ENCODE results near the gene CRNN.

CRNN gene

GRCh38 chr1:152413909-152414308, at the start of gene CRNN:
Gene CRNN (minus strand): TSS chr1:152414263. CDS start chr1:152412233, 2,030 bp downstream.
- Mint-ChIP-seq H3K4me1 (no peaks in the 10 kb centered on the region), H3K4me3 (no peak within 1 kb of the TSS), H3K27ac (no peak within 1 kb of the TSS), H3K9me3 (no peaks in the 10 kb centered on the region), H3K36me3 (no peaks in the 10 kb centered on the region), H3K27me3 (peaks cover 35 to 42% of the 10 kb centered on the region in 2 donors)
- DNase-seq (no peak), ATAC-seq (replicated peaks) (no peak)

- Mint-ChIP-seq H3K27me3 (peaks cover 7 to 8% of the 10 kb centered on the region in 2 donors), H3K4me1 (peaks cover 20 to 29% of the 10 kb centered on the region in 2 donors), H3K4me3 (no peak overlapping the region)
These were observed 48.6 kb upstream of the CRNN start for GRCh38 chr1:152462636-152463035.

GRCh38 chr1:152461544-152461943, 47.5 kb upstream of the CRNN start:
- no peaks in the 10 kb centered on the region for H3K36me3 Mint-ChIP-seq
- peaks cover 0 to 1% of the 10 kb centered on the region in 2 donors for H3K9me3 Mint-ChIP-seq
- H3K4me3 Mint-ChIP-seq, result peak overlapping the region in 1 of 2 donors; percentile 25
- H3K27me3 Mint-ChIP-seq, result peaks cover 0 to 10% of the 10 kb centered on the region in 2 donors
- H3K27ac Mint-ChIP-seq, result no peak overlapping the region
- peaks cover 20 to 29% of the 10 kb centered on the region in 2 donors for H3K4me1 Mint-ChIP-seq
- ATAC-seq (replicated peaks), result no peak
- no peak for DNase-seq

More at GRCh38 chr1:152462636-152463035, 48.6 kb upstream of the CRNN start:
- peaks cover 0 to 2% of the 10 kb centered on the region in 2 donors for H3K36me3 Mint-ChIP-seq
- no peak for ATAC-seq (replicated peaks)
- H3K27ac Mint-ChIP-seq, result no peak overlapping the region
- no peak for DNase-seq
- peaks cover 3 to 6% of the 10 kb centered on the region in 2 donors for H3K9me3 Mint-ChIP-seq

DNA sequence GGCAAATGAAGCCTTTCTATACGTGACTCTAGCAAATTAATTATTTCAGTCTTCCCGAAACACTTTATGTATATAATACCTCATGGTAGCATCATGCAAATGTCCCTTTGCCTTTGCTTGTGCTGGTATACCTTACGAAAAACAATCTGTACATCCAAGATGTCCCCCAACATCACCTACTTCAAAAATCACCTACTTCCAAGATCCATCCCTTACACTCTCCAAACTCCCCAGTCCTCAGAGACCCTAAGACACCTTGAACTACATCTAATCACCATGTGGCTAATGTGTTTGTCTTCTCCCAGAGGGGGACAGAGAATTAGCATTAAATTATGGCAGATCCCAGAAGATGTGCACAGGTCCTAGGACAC, 46.5 kb upstream of the CRNN start:
- Mint-ChIP-seq H3K4me3 (peak overlapping the region in 1 of 2 donors; percentile 67), H3K27me3 (peaks cover 0 to 10% of the 10 kb centered on the region in 2 donors), H3K9me3 (peaks cover 0 to 1% of the 10 kb centered on the region in 2 donors), H3K27ac (peak overlapping the region; percentile 62), H3K4me1 (peaks cover 20 to 29% of the 10 kb centered on the region in 2 donors), H3K36me3 (no peaks in the 10 kb centered on the region)
- DNase-seq (no peak), ATAC-seq (replicated peaks) (no peak)

DNA sequence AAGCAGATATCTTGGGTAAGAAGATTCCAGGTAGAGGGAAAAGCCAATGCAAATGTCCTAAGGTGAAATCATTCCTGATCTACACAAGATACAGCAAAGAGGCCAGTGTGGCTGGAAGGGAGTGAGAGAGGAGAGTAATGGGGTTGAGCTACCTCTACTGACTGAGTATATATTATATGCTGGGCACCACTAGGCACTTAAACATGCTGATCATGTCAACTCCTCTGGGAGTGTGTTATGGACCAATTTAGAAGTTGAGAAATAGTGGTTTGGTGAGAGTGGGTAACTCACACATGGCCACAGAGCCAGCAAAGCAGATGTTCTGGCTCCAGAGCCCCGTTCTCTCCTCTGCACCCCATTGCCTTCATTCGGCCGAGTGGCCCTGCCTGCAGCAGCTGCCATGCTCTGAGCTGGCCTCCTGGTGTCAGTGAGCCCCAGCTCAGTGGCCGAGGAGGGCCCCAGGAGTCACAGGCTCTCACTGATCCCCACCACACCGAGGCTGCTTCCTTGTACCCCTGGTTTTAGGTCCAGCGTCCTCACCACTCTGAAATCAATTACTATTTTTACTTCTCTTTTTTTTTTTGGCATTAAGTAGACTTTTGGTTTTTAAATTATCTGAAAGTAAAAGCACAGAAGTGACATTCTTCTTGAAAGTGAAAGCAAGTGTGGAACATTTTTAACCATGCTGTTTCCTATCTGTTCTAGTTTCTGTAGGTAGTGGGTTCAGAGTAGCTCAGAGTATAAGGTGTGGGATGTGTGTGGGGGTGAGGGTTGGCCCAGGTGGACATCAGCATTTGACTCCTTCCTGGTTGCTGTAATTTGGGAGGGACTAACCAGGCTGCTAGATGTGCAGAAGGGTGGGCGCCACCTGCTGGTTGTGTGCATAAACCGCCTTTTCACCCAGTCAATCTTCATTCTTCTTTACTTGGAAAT, 45.8 kb upstream of the CRNN start:
- DNase-seq (peak; percentile 69), ATAC-seq (replicated peaks) (peak; percentile 96)
- Mint-ChIP-seq H3K4me3 (peak overlapping the region; percentile 67 to 80), H3K27me3 (peaks cover 0 to 10% of the 10 kb centered on the region in 2 donors), H3K4me1 (peaks cover 20 to 29% of the 10 kb centered on the region in 2 donors), H3K27ac (peak overlapping the region; percentile 83), H3K36me3 (no peaks in the 10 kb centered on the region), H3K9me3 (peaks cover 0 to 1% of the 10 kb centered on the region in 2 donors)

DNA sequence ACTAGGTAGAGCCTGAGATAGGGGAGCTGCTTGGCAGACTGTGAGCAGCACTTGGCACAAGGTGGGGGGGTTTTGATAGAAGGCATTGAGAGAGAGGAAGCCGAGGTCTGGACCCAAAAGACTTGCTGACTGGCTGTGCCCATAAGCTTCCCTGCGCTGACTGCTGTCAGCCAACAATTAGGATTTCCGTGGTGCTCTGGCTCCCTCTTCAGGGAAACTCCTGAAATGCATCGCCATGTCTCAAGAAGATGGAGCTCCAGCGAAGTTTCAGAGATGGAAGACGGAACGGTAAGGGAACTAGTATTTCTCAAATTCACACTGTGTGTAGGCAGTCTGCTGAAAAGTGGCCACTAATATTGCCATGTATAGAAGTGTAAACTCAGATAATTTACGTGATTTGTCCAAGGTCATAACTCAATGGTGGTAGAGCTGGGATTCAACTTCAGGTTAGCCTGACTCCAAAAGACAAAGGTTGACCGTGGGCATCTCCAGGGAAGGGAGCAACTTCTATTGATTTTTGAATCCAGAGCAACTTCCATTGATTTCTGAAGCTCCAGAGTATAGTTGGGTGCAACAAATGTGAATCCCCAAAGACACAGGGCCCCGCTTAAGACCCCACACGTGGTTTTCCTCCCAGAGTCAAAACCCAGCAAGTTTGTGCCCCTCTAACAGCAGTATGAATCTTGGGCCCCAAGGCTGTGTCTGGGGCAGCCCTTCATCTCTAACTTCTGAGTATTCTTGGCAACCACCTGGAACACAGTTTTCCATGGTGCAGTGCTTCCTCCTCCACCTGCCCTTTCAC, 44.5 kb upstream of the CRNN start:
- H3K36me3 Mint-ChIP-seq, result no peaks in the 10 kb centered on the region
- DNase-seq (peak; percentile 74), ATAC-seq (replicated peaks) (peak; percentile 36 to 44)
- H3K27ac Mint-ChIP-seq, result no peak overlapping the region
- peaks cover 0 to 10% of the 10 kb centered on the region in 2 donors for H3K27me3 Mint-ChIP-seq
- peaks cover 20 to 29% of the 10 kb centered on the region in 2 donors for H3K4me1 Mint-ChIP-seq
- peaks cover 0 to 1% of the 10 kb centered on the region in 2 donors for H3K9me3 Mint-ChIP-seq
- no peak overlapping the region for H3K4me3 Mint-ChIP-seq

- peaks cover 0 to 1% of the 10 kb centered on the region in 2 donors for H3K9me3 Mint-ChIP-seq
- no peak overlapping the region for H3K4me3 Mint-ChIP-seq
- H3K36me3 Mint-ChIP-seq, result no peaks in the 10 kb centered on the region
- ATAC-seq (replicated peaks), result no peak
- H3K27ac Mint-ChIP-seq, result no peak overlapping the region
- H3K4me1 Mint-ChIP-seq, result peaks cover 20 to 29% of the 10 kb centered on the region in 2 donors
- H3K27me3 Mint-ChIP-seq, result peaks cover 0 to 10% of the 10 kb centered on the region in 2 donors
- no peak for DNase-seq
These were observed 43.5 kb upstream of the CRNN start for GRCh38 chr1:152457561-152457960.

DNA sequence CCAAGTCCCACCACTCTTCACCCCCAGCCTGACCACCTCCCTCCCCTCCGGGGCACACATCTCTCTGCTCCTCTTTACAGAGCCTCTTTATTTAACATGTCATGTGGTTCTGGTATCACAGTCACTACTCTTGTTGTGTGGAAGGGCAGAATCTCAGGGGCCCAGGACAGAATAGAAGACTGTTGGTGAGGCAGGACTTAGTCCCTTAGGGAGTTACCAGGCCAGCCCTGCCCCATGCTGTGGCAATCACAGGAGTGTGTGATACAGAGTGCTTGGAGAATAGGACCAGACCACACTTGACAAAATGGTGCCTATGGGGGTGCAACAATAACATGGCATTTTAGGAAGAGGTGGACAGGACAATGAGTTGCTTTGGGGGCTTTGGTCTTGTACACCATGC, 43.0 kb upstream of the CRNN start:
- H3K4me1 Mint-ChIP-seq, result peaks cover 20 to 29% of the 10 kb centered on the region in 2 donors
- no peak for ATAC-seq (replicated peaks)

DNA sequence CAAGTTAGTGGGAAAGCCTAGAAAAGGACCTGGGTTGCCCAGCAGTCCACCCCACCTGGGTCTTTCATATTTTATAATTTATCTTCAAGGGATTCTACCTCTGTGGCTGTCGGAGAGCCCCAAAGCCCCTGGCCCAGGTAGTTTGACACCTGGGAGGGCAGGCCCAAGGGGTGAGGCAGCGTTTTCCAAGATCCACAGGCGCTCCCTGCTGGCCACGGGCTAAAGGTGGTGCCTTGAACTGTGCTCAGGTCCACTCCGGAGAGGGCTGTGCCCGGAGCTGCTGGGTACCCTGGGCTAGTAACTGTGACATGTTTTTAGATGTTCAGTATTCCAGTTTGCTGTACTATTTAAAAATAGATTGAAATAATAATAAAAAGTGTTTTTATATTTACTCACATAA, 37.2 kb upstream of the CRNN start:
- Mint-ChIP-seq H3K36me3 (no peaks in the 10 kb centered on the region), H3K27me3 (no peaks in the 10 kb centered on the region)

More for the DNA sequence above, 43.0 kb upstream of the CRNN start:
- Mint-ChIP-seq H3K9me3 (peaks cover 0 to 1% of the 10 kb centered on the region in 2 donors), H3K36me3 (no peaks in the 10 kb centered on the region), H3K27ac (no peak overlapping the region), H3K4me3 (no peak overlapping the region), H3K27me3 (peaks cover 0 to 10% of the 10 kb centered on the region in 2 donors)
- DNase-seq, result no peak

GRCh38 chr1:152449661-152450060, 35.6 kb upstream of the CRNN start:
- peaks cover 0 to 1% of the 10 kb centered on the region in 2 donors for H3K27me3 Mint-ChIP-seq
- no peak overlapping the region for H3K4me3 Mint-ChIP-seq
- no peaks in the 10 kb centered on the region for H3K9me3 Mint-ChIP-seq
- ATAC-seq (replicated peaks) (no peak), DNase-seq (no peak)
- no peaks in the 10 kb centered on the region for H3K4me1 Mint-ChIP-seq
- H3K27ac Mint-ChIP-seq, result no peak overlapping the region
- H3K36me3 Mint-ChIP-seq, result no peaks in the 10 kb centered on the region

More for the DNA sequence above, 37.2 kb upstream of the CRNN start:
- no peak overlapping the region for H3K4me3 Mint-ChIP-seq
- no peak for ATAC-seq (replicated peaks)
- H3K27ac Mint-ChIP-seq, result no peak overlapping the region
- DNase-seq, result no peak
- no peaks in the 10 kb centered on the region for H3K9me3 Mint-ChIP-seq
- H3K4me1 Mint-ChIP-seq, result no peaks in the 10 kb centered on the region

DNA sequence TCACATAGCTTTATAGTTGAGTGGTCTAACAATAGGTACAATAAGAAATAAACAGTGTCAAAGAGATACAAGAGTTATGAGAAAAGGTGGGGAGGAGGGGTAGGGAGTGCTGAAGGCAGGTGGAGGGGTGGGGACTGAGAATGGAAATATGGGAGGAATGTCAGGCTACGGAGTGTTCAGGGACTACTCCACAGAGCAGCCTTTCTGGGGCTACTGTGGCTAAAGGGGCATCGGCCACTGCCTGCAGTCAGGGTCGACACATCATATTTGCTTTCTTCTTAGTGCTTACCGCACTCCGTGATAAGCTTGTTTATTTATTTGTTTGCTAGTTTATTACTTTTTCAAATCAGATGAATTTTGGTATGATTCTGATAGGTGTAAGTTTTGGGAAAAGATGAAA, 34.4 kb upstream of the CRNN start:
- Mint-ChIP-seq H3K4me1 (no peaks in the 10 kb centered on the region), H3K9me3 (no peaks in the 10 kb centered on the region), H3K4me3 (no peak overlapping the region), H3K36me3 (no peaks in the 10 kb centered on the region), H3K27me3 (peaks cover 0 to 7% of the 10 kb centered on the region in 2 donors), H3K27ac (no peak overlapping the region)
- DNase-seq, result no peak
- ATAC-seq (replicated peaks), result no peak

DNA sequence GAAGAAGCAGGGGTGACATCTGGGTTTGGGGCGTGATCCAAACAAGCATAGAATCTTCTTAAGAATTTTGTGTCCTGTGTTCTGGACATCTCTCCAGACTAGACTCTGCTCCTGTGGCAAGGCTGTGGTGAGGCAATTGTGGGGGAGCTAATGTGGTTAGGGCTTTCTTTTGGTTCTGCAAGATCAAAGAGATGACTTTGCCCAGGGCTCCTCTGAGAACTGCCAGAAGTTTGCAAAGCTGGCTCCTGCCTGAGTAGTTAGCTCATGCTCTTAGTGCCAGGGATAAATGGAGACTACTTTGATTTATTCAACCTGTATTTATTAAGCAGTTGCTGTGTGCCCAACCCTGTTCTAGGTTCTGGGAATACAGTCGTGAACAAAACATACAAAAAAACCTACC, 34.0 kb upstream of the CRNN start:
- peaks cover 0 to 7% of the 10 kb centered on the region in 2 donors for H3K27me3 Mint-ChIP-seq
- no peak overlapping the region for H3K4me3 Mint-ChIP-seq
- ATAC-seq (replicated peaks) (no peak), DNase-seq (no peak)
- no peaks in the 10 kb centered on the region for H3K36me3 Mint-ChIP-seq
- no peaks in the 10 kb centered on the region for H3K4me1 Mint-ChIP-seq
- no peak overlapping the region for H3K27ac Mint-ChIP-seq
- no peaks in the 10 kb centered on the region for H3K9me3 Mint-ChIP-seq

- Mint-ChIP-seq H3K4me1 (no peaks in the 10 kb centered on the region), H3K4me3 (no peak overlapping the region), H3K9me3 (no peaks in the 10 kb centered on the region), H3K36me3 (no peaks in the 10 kb centered on the region), H3K27ac (no peak overlapping the region), H3K27me3 (peaks cover 0 to 7% of the 10 kb centered on the region in 2 donors)
- ATAC-seq (replicated peaks) (no peak), DNase-seq (no peak)
These were observed 33.4 kb upstream of the CRNN start for GRCh38 chr1:152447484-152447883.

DNA sequence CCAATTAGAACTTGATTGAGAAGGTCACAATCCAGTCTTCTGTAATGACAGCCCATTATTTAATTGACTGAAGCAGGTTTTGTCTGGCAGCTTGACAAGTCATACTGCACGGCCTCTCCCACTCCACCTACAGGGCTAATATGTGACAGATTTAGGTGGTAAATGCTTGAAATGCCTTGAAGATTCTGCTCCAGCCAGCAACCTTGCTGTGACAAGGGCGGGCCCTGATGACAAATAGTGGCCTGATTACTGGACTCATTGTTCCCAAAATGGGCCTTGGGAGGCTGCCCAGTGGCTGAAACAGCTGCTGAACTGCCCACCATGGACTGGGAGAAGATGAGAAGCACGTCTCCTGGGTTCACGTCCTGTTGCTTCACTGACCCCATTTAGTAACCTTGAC, 30.0 kb upstream of the CRNN start:
- Mint-ChIP-seq H3K4me3 (no peak overlapping the region), H3K27me3 (peaks cover 3 to 19% of the 10 kb centered on the region in 2 donors), H3K27ac (no peak overlapping the region), H3K4me1 (peaks cover 0 to 1% of the 10 kb centered on the region in 2 donors), H3K9me3 (no peaks in the 10 kb centered on the region), H3K36me3 (no peaks in the 10 kb centered on the region)
- DNase-seq (no peak), ATAC-seq (replicated peaks) (no peak)
